OCI-LY1 (cell line): ENCODE measurements around the gene CCDC40.

Experiments
- H2AFZ ChIP-seq: fragments of 200-600 bp; sonication (generic), shearing (Covaris generic); 2 replicates; pipeline ENCODE4 v1.6.0; 2014; ENCODE audit warnings: antibody characterized with exemption, mild to moderate bottlenecking, low read length
- H3F3A ChIP-seq: fragments of 200-600 bp; sonication (generic), shearing (Covaris generic); 2 replicates; pipeline ENCODE4 v1.6.0; 2014; ENCODE audit warnings: mild to moderate bottlenecking, antibody characterized with exemption, low read length, moderate library complexity; ENCODE audit not compliant: insufficient read depth
- H3K27ac ChIP-seq: fragments of 200-600 bp; sonication (generic); 2 replicates; pipeline ENCODE4 v1.5.1; 2014; ENCODE audit warnings: low read length, mixed run types, mild to moderate bottlenecking, low read depth; ENCODE audit not compliant: poor library complexity, severe bottlenecking
- H3K27me3 ChIP-seq: fragments of 200-600 bp; sonication (generic); 2 replicates; pipeline ENCODE4 v1.6.0; 2014; ENCODE audit warnings: antibody characterized with exemption, mild to moderate bottlenecking, low read length, moderate library complexity; ENCODE audit not compliant: insufficient read depth
- H3K36me3 ChIP-seq: fragments of 200-600 bp; sonication (generic); 2 replicates; pipeline ENCODE4 v1.6.1; 2014; ENCODE audit warnings: mild to moderate bottlenecking, antibody characterized with exemption, low read length, moderate library complexity, mixed read lengths; ENCODE audit not compliant: insufficient read depth
- H3K4me1 ChIP-seq: fragments of 200-600 bp; sonication (generic); 2 replicates; pipeline ENCODE4 v1.5.1; 2014; ENCODE audit warnings: mild to moderate bottlenecking, low read length, moderate library complexity; ENCODE audit not compliant: insufficient read depth, severe bottlenecking
- H3K4me2 ChIP-seq: fragments of 200-600 bp; sonication (generic), shearing (Covaris generic); 2 replicates; pipeline ENCODE4 v1.6.1; 2014; ENCODE audit warnings: low read length
- H3K4me3 ChIP-seq: fragments of 200-600 bp; sonication (generic); 2 replicates; pipeline ENCODE4 v1.5.1; 2014; ENCODE audit warnings: low read length, low read depth, mild to moderate bottlenecking, mixed read lengths; ENCODE audit not compliant: poor library complexity, severe bottlenecking
- H3K79me2 ChIP-seq: fragments of 200-600 bp; shearing (Covaris generic); 2 replicates; pipeline ENCODE4 v1.6.1; 2016; ENCODE audit warnings: mixed run types, low read length, mixed read lengths; ENCODE audit not compliant: insufficient read depth
- H3K9ac ChIP-seq: fragments of 200-600 bp; sonication (generic), shearing (Covaris generic); 2 replicates; pipeline ENCODE4 v1.6.1; 2014; ENCODE audit warnings: mild to moderate bottlenecking, low read length, mixed read lengths
- H3K9me2 ChIP-seq: fragments of 200-600 bp; sonication (generic), shearing (Covaris generic); 2 replicates; pipeline ENCODE4 v1.6.1; 2014; ENCODE audit warnings: low read depth, mild to moderate bottlenecking, low read length, mixed read lengths
- H3K9me3 ChIP-seq: fragments of 200-600 bp; shearing (Covaris generic); 2 replicates; pipeline ENCODE4 v1.6.1; 2014; ENCODE audit warnings: low read length, mixed read lengths
- H4K20me1 ChIP-seq: fragments of 200-600 bp; sonication (generic), shearing (Covaris generic); 2 replicates; pipeline ENCODE4 v1.6.0; 2016; ENCODE audit warnings: mild to moderate bottlenecking, low read length; ENCODE audit not compliant: insufficient read depth
- EZH2 ChIP-seq: fragments of 200-600 bp; sonication (generic), shearing (Covaris generic); IDR thresholded peaks from 2 replicates; pipeline ENCODE4 v1.8.0; 2017; ENCODE audit warnings: borderline replicate concordance, mixed run types, mild to moderate bottlenecking, antibody characterized with exemption, low read length, moderate library complexity, mixed read lengths
- TF ChIP-seq, protein P1 (sequence below): fragments of 200-600 bp; sonication (generic), shearing (Covaris generic); IDR thresholded peaks from 2 replicates; pipeline ENCODE4 v1.5.1; 2017; ENCODE audit warnings: mild to moderate bottlenecking, antibody characterized with exemption, low read length, moderate library complexity, mixed read lengths

CCDC40 gene

DNA sequence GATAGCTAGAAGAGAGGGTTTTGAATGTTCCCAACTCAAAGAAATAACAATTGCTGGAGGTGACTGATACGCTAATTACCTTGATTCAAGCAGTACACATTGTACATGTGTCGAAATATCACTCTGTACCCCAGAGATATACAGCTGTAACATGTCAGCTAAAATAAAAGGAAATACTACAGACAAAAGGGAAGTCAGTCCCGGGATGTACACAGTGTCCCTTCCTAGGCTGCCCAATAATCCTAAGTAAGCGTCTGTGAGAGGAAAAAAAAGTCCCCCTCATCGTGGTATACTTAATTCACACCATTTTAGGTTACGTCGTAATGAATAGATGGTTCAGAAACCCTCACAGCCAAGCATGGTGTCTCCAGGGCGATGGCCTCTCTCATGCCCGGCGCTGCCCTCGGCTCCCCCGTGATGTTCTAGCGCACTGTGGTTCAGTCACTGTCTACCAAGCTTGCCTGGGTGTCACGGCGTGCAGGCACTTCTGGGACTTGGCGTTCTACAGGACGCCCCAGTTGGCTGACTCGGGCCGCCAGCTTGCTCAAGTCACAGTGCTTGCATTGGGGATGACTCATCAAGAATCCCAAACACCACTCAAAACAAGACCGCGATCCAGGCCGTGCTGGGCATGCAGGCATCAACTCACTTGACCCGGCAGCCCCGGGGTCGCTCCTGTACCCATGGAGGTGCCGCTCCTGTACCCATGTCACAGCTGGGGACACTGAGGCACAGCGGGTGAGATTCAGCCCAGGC is 27.6 kb downstream of the CCDC40 start:
- no peak overlapping the region for H3K9ac ChIP-seq
- no peaks in the 10 kb centered on the region for H4K20me1 ChIP-seq
- H2AFZ ChIP-seq, result no peak overlapping the region
- no peak overlapping the region for H3K4me3 ChIP-seq
- H3K27me3 ChIP-seq, result peaks cover 8% of the 10 kb centered on the region
- H3K4me1 ChIP-seq, result no peaks in the 10 kb centered on the region
- H3F3A ChIP-seq, result no peaks in the 10 kb centered on the region
- H3K36me3 ChIP-seq, result no peaks in the 10 kb centered on the region
- no peaks in the 10 kb centered on the region for H3K9me2 ChIP-seq
- H3K4me2 ChIP-seq, result no peak overlapping the region
- no peaks in the 10 kb centered on the region for H3K9me3 ChIP-seq
- no peaks in the 10 kb centered on the region for H3K79me2 ChIP-seq
- H3K27ac ChIP-seq, result no peak overlapping the region
- TF ChIP-seq, protein P1, sequence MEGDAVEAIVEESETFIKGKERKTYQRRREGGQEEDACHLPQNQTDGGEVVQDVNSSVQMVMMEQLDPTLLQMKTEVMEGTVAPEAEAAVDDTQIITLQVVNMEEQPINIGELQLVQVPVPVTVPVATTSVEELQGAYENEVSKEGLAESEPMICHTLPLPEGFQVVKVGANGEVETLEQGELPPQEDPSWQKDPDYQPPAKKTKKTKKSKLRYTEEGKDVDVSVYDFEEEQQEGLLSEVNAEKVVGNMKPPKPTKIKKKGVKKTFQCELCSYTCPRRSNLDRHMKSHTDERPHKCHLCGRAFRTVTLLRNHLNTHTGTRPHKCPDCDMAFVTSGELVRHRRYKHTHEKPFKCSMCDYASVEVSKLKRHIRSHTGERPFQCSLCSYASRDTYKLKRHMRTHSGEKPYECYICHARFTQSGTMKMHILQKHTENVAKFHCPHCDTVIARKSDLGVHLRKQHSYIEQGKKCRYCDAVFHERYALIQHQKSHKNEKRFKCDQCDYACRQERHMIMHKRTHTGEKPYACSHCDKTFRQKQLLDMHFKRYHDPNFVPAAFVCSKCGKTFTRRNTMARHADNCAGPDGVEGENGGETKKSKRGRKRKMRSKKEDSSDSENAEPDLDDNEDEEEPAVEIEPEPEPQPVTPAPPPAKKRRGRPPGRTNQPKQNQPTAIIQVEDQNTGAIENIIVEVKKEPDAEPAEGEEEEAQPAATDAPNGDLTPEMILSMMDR, result no peak
- no peak for TF ChIP-seq EZH2

DNA sequence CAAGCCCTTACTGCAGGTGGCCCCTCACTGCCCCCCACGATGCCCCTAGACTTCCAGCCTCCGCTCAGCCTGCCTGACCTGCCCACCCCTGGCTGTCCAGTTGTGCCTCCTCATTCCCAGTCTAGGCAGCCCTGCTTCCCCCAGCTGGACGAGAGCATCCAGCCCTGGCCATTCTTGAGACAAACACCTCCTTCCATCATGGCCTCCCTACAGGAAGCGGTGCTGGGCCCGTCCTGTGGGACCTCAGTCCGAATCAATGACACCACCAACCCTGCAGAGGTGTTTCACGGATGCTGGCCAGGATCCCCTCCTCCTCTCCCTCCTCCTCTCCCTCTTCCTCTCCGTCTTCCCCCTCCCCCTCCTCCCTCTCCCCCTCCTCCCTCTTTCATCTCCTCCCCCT is 28.3 kb downstream of the CCDC40 start:
- Histone ChIP-seq H3K9me2 (no peaks in the 10 kb centered on the region), H3K4me2 (no peak overlapping the region), H3K9me3 (no peaks in the 10 kb centered on the region), H3K27me3 (peaks cover 10% of the 10 kb centered on the region), H3K9ac (no peak overlapping the region), H3F3A (no peaks in the 10 kb centered on the region), H3K4me3 (no peak overlapping the region), H3K79me2 (no peaks in the 10 kb centered on the region), H3K36me3 (no peaks in the 10 kb centered on the region), H3K4me1 (no peaks in the 10 kb centered on the region), H2AFZ (no peak overlapping the region), H4K20me1 (no peaks in the 10 kb centered on the region), H3K27ac (no peak overlapping the region)
- TF ChIP-seq, protein P1, result no peak
- TF ChIP-seq EZH2, result no peak

DNA sequence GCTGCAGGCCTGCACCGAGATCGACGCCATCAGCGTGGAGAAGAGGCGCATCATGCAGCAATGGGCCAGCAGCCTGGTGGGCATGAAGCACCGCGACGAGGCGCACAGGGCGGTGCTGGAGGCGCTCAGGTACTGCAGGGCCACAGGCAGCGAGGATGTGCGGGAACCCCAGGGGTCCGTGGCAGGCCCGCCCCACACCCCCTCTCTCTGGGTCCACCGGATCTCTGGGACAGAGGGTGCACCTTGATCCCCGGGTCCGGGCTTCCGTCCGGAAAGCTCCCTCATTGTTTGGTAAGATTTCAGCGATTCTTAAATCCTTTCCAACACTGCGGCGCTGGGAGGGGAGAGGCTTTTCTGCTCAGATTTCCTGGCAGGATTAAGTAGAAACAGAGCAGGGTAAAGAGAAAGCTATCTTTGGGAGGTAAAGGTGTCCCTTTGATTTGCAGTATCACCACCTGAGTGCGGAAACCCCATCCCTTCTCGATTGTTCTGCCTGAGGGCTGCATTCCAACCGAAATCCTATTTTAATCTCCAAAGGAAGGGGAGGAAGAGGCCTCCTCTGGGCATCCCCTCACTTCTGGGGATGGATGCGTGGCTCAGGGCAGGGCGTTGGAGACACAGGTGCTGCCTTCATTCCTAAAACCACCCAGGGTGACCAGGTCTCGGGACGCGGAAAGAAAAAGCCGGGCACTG is 29.2 kb downstream of the CCDC40 start:
- no peaks in the 10 kb centered on the region for H3K79me2 ChIP-seq
- H3K9me2 ChIP-seq, result no peaks in the 10 kb centered on the region
- H3K4me3 ChIP-seq, result no peak overlapping the region
- no peak for TF ChIP-seq EZH2
- TF ChIP-seq, protein P1, result no peak
- no peak overlapping the region for H3K27ac ChIP-seq
- H3K9ac ChIP-seq, result no peak overlapping the region
- no peaks in the 10 kb centered on the region for H3K4me1 ChIP-seq
- no peaks in the 10 kb centered on the region for H3F3A ChIP-seq
- no peaks in the 10 kb centered on the region for H3K36me3 ChIP-seq
- H3K9me3 ChIP-seq, result no peaks in the 10 kb centered on the region
- H3K27me3 ChIP-seq, result peaks cover 10% of the 10 kb centered on the region
- no peaks in the 10 kb centered on the region for H4K20me1 ChIP-seq
- no peak overlapping the region for H2AFZ ChIP-seq
- H3K4me2 ChIP-seq, result no peak overlapping the region
